GM12874 (cell line): ENCODE measurements around the gene RALGPS2.

Experiments used
- TF ChIP-seq, protein P1 (sequence below): IDR thresholded peaks from 2 replicates; pipeline ENCODE4 v1.5.1; 2011; ENCODE audit warnings: low read depth, mild to moderate bottlenecking, control low read depth, low read length, moderate library complexity; ENCODE audit not compliant: insufficient read depth

RALGPS2 gene

DNA sequence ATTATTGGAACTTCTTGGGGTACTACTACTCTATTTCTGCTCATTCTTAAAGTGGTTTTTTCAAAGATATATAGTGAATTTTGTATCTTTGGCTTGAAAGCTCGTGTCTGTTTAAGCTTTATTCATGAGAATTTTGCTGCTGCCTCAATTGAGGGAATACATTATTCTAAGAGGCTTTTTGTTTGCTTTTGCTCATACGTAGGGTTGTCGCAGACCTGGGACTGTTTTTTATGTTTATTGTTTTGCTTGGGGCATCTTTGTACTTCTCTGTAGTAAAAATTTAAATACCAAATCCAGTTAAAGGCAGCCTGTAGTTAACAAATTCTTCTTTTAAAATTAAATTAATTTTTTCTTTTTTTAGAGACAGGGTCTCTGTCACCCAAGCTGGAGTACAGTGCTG is 83.5 kb downstream of the RALGPS2 start:
- TF ChIP-seq, protein P1, sequence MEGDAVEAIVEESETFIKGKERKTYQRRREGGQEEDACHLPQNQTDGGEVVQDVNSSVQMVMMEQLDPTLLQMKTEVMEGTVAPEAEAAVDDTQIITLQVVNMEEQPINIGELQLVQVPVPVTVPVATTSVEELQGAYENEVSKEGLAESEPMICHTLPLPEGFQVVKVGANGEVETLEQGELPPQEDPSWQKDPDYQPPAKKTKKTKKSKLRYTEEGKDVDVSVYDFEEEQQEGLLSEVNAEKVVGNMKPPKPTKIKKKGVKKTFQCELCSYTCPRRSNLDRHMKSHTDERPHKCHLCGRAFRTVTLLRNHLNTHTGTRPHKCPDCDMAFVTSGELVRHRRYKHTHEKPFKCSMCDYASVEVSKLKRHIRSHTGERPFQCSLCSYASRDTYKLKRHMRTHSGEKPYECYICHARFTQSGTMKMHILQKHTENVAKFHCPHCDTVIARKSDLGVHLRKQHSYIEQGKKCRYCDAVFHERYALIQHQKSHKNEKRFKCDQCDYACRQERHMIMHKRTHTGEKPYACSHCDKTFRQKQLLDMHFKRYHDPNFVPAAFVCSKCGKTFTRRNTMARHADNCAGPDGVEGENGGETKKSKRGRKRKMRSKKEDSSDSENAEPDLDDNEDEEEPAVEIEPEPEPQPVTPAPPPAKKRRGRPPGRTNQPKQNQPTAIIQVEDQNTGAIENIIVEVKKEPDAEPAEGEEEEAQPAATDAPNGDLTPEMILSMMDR, result no peak

DNA sequence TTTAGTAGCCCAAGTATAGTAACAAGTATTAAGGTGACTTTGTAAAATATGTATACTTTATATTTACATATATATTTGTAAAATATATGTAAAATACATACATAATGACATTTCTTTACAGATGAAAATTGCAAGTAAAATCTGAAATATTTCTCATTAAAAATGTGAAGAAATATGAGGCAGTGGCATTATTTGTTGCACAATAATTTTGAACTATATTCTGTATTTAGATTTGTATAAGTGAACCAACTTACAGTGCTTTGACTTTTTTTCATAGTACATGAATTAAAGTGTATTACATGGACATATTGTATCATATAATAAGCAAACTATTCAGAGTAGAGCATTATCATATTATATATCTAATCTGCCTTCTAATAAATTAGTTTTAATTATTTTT is 85.5 kb downstream of the RALGPS2 start:
- TF ChIP-seq, protein P1, result no peak

DNA sequence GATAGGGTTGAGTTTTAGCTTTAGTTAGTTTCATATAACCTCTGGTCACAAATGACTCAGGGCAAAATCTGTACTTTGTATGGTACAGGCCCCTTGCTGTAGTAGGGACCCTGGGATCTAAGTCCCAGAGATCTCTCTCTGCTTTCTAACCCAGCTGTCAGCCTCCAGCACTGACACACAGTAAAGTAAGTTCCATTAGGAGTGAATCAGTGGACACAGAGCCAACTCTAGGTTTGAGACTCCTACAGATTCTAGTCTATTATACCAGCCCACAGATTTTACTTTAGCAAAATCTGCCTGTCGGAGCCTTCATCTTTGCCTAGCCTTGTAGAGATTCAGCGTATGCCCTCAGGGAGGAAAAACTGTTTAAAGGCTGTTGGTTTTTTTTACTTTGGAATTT is 93.4 kb downstream of the RALGPS2 start:
- TF ChIP-seq, protein P1, result no peak

DNA sequence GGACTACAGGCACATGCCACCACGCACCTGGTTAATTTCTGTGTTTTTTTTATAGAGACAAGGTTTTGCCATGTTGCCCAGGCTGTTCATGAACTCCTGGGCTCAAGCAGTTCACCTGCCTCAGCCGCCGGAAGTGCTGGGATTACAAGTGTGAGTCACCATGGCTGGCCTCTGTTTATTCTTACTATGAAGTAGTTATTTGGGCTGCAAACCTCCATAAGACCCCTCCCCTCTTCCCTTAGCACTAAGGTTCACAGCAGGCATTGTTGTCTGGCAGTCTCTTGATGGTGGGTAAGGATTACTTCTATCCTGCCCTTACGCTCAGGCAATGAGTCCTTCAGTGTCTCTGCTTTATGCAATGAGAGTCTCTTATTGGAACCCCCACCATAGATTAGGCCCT is 94.1 kb downstream of the RALGPS2 start:
- TF ChIP-seq, protein P1, result no peak

DNA sequence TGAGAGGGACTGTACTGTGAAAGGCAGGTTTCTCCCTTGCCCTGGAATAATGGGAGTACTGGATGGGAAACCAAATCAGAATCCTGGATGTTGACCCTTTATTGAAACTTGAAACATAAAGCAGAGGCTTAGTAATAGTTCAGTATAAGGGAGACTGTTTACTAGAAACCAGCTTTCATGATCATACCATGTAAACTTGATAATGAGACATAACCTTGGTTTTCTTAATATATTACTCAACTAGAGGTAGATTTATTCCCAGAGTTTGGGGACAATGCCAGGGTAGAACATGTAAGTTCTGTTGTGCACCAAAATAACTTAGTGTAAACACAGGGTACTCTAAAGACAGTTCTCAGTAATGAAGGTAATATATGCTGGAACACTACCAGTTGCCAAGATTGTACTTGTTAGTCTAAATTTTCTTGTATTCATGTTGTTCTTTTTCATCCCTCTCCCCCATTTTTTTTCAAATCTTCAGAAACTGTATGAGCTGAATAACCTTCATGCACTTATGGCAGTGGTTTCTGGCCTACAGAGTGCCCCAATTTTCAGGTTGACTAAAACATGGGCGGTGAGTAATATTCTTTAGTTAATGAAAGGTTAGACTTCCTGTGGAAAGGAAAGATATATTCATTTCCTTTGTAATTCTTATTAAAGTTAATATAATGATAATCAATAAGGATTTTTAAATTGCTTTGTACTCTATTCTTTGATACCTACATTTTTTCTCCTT is 96.3 kb downstream of the RALGPS2 start:
- TF ChIP-seq, protein P1, result no peak

DNA sequence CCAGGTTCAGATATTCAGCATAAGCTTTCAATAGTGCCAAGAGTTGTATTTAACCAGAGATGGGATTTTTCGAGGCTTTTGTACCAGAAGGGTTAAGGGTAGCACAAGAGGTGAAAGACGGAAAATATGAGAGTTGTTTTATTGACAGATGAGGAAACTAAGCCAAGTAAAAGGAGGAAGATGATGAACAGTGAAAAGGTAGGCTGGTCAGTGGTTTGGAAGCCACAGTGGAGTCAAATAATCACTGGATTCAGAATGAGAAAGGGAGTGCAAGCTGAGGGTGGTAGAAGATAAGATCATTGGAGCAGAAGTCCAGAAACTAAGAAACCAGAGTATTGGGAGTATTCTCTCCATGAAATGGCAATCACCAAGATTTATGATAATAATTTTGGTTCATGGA is 100.1 kb downstream of the RALGPS2 start:
- TF ChIP-seq, protein P1, result no peak

DNA sequence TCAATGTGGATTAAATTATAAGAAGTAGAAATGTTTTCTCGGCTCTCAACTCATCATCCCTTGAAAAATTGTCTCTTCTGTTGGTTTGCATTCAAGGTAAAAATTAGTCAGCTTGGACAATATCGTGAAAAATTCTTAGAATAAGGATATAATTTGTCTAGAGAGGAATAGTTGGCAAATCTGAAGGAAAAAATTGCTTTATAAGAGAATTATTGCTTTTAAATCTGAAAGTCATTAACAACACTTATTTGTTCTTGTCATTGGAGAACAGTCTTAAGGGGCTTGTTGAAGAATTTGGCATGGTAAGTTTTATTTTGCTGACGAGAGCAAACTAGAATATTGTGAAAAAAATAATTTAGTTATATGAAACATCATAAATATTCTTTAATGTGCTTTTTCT is 119.4 kb downstream of the RALGPS2 start:
- TF ChIP-seq, protein P1, result no peak
